ENCODE measurements around the gene CPEB4. TPM values are rescaled to one million over a fixed set of nuclear protein-coding genes. Genes with fewer than 3 reads are reported as not detected.

The CPEB4 gene
- total RNA-seq, 1 donor from 2014 or later = 12.5 TPM

DNA sequence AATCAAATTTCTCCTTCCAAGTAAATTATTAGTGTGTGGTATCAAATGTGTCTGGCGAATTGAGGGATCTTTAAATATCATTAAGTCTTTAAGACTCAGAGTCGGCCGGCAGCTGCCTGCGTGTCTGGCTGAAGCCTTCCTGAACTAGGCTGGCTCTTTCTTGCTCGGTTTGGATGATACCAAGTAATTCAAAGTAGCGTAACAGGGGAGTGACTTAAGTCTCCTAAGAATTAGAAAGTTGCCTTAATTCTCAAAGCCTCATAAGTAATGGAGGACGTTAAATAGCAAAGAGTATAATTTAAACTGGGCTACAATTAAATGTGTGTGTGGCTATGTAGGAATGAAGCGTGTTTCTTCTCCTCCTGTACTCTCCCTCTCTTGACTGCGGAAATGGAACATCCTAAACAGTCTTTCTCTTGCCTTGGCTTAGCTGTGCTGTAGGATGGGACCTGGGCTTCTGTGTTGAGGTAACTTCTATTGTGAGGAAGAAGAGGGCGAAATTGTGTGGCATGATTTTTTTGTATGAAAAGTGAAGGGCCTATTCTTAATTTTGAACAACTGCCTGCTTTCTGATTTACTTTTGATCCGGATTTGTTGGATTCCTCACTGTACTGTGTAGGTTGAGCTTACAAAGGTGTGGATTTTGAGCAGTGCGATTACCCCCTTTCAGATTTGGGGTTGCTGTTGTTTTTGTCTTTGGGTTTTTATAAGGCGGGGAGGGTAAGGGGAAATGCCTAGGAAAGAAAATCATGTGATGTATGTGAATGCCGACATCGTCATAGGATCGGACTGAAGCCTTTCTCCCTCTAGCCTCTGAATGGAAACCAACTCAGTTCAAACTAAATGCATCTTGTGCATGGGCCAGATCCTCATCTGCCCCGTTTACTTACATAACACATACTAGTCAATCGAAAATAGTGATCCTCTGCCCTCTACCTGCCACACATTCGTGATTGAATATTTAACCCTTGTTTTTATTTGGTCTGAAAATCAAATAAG, 29.9 kb downstream of the CPEB4 start:
- H3K4me1 ChIP-seq = peaks cover 25% of the 10 kb centered on the region
- Mint-ChIP-seq H3K27ac (no peak overlapping the region), H3K4me1 (peaks cover 12% of the 10 kb centered on the region), H3K36me3 (no peaks in the 10 kb centered on the region), H3K4me3 (no peak overlapping the region), H3K9me3 (no peaks in the 10 kb centered on the region), H3K27me3 (ENCODE audit: insufficient read depth, low read depth) (peaks cover 2% of the 10 kb centered on the region)
- TF ChIP-seq EZH2phosphoT487 (IDR thresholded peaks at IDR 0.05) (no peak), EZH2 (IDR thresholded peaks at IDR 0.05) (no peak)
- TF ChIP-seq, protein P1, sequence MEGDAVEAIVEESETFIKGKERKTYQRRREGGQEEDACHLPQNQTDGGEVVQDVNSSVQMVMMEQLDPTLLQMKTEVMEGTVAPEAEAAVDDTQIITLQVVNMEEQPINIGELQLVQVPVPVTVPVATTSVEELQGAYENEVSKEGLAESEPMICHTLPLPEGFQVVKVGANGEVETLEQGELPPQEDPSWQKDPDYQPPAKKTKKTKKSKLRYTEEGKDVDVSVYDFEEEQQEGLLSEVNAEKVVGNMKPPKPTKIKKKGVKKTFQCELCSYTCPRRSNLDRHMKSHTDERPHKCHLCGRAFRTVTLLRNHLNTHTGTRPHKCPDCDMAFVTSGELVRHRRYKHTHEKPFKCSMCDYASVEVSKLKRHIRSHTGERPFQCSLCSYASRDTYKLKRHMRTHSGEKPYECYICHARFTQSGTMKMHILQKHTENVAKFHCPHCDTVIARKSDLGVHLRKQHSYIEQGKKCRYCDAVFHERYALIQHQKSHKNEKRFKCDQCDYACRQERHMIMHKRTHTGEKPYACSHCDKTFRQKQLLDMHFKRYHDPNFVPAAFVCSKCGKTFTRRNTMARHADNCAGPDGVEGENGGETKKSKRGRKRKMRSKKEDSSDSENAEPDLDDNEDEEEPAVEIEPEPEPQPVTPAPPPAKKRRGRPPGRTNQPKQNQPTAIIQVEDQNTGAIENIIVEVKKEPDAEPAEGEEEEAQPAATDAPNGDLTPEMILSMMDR (IDR thresholded peaks at IDR 0.05) = no peak
- peaks cover 11% of the 10 kb centered on the region for H3K79me2 ChIP-seq (ENCODE audit: low read depth)
- peaks cover 10% of the 10 kb centered on the region for H3F3A ChIP-seq (ENCODE audit: low read depth)
- no peaks in the 10 kb centered on the region for H3K9me3 ChIP-seq (ENCODE audit: low read depth)
- peak overlapping the region; percentile 93 for H3K27ac ChIP-seq
- H4K20me1 ChIP-seq (ENCODE audit: low read depth) = no peaks in the 10 kb centered on the region
- H3K4me2 ChIP-seq = peak overlapping the region; percentile 88
- peak overlapping the region; percentile 92 for H3K9ac ChIP-seq
- no peaks in the 10 kb centered on the region for H3K27me3 ChIP-seq
- H2AFZ ChIP-seq (replicated peaks) = peak overlapping the region; percentile 88
- H3K36me3 ChIP-seq = no peaks in the 10 kb centered on the region
- peak overlapping the region; percentile 71 for H3K4me3 ChIP-seq
- peak; percentile 87 for DNase-seq (ENCODE audit: low spot score)

DNA sequence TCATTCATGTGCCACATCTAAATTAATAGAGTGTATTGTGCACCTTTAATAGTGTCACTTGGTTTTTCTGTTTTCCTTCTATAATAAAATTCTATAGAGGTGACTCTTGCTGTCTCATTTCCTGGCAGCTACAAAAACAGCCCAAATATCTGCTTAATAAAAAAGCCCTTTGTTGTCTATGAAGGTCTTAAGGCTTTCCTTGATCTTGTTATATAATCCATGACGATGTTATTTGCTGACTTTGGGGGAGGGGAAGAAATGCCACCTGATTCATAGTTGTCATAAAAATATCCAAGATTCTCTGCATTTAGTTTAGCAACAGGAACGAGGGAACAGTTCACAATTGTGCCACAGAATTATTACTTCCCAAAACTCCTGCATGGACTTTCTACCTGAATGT, 31.3 kb downstream of the CPEB4 start:
- Histone ChIP-seq H2AFZ (replicated peaks) (no peak overlapping the region), H3K4me2 (peak overlapping the region; percentile 88), H3K36me3 (no peaks in the 10 kb centered on the region), H3F3A (ENCODE audit: low read depth) (peaks cover 16% of the 10 kb centered on the region), H3K9me3 (ENCODE audit: low read depth) (no peaks in the 10 kb centered on the region), H3K4me3 (peak overlapping the region; percentile 71), H3K27me3 (no peaks in the 10 kb centered on the region), H3K79me2 (ENCODE audit: low read depth) (peaks cover 11% of the 10 kb centered on the region), H3K27ac (no peak overlapping the region), H3K9ac (no peak overlapping the region), H4K20me1 (ENCODE audit: low read depth) (no peaks in the 10 kb centered on the region), H3K4me1 (peaks cover 38% of the 10 kb centered on the region)
- Mint-ChIP-seq H3K27me3 (ENCODE audit: insufficient read depth, low read depth) (peaks cover 2% of the 10 kb centered on the region), H3K36me3 (no peaks in the 10 kb centered on the region), H3K4me1 (peaks cover 12% of the 10 kb centered on the region), H3K4me3 (no peak overlapping the region), H3K27ac (no peak overlapping the region), H3K9me3 (no peaks in the 10 kb centered on the region)
- TF ChIP-seq, protein P1 (IDR thresholded peaks at IDR 0.05) = no peak
- TF ChIP-seq EZH2 (IDR thresholded peaks at IDR 0.05) (no peak), EZH2phosphoT487 (IDR thresholded peaks at IDR 0.05) (no peak)
- no peak for DNase-seq (ENCODE audit: low spot score)

DNA sequence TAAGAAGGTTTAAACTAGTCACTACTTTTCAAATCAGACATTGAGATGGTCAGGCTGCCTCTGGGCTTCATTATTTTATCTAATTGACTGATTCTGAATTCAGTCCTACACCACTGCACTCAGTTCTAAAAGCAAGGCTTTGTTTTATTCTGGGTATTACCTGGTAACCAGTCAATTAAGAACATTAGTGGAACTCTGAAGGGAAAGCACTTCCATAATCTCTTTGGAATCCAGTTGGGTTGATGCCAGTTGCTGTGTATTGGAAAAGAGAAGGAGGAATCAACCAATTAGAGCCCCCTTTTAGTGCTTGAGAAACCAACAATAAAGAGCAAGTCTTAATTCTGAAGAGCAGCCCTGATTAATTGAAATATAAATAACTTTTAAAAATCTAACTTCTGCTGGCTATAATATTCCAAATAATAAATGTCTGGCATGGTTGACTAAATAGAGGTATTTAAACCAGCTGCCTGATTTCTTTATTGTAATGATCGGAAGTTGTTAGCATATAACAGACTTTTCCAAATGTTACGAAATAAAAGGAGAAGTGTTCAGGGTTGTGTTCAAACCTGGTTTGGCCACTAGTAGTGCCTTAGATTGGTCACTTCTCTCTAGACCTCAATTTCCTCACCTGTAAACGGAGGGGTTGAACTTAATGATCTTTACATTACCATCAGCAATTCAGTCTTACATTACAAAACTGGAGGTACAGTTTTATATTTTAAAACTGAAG, 32.0 kb downstream of the CPEB4 start:
- Histone ChIP-seq H3K4me3 (peak overlapping the region; percentile 71), H3K4me2 (peak overlapping the region; percentile 88), H3K27me3 (no peaks in the 10 kb centered on the region), H3K79me2 (ENCODE audit: low read depth) (peaks cover 11% of the 10 kb centered on the region), H3F3A (ENCODE audit: low read depth) (peaks cover 16% of the 10 kb centered on the region), H3K36me3 (no peaks in the 10 kb centered on the region), H3K4me1 (peaks cover 46% of the 10 kb centered on the region), H3K9ac (no peak overlapping the region), H3K9me3 (ENCODE audit: low read depth) (no peaks in the 10 kb centered on the region), H2AFZ (replicated peaks) (no peak overlapping the region), H3K27ac (peak overlapping the region; percentile 0), H4K20me1 (ENCODE audit: low read depth) (no peaks in the 10 kb centered on the region)
- H3K9me3 Mint-ChIP-seq = no peaks in the 10 kb centered on the region
- peak; percentile 54 for DNase-seq (ENCODE audit: low spot score)
- H3K27me3 Mint-ChIP-seq (ENCODE audit: insufficient read depth, low read depth) = peaks cover 2% of the 10 kb centered on the region
- no peak overlapping the region for H3K4me3 Mint-ChIP-seq
- peaks cover 18% of the 10 kb centered on the region for H3K4me1 Mint-ChIP-seq
- no peak overlapping the region for H3K27ac Mint-ChIP-seq
- peaks cover 2% of the 10 kb centered on the region for H3K36me3 Mint-ChIP-seq
- TF ChIP-seq, protein P1 (IDR thresholded peaks at IDR 0.05) = no peak
- TF ChIP-seq EZH2 (IDR thresholded peaks at IDR 0.05) = no peak
- no peak for TF ChIP-seq EZH2phosphoT487 (IDR thresholded peaks at IDR 0.05)
